PFSK-1 (cell line): ENCODE data around the gene HOXB6.

Experiments used
- FOXP2 ChIP-seq: optimal IDR thresholded peaks from 2 replicates; pipeline ENCODE3; 2011; ENCODE audit warnings: borderline replicate concordance, control low read depth, inconsistent platforms; ENCODE audit not compliant: insufficient read depth; ENCODE audit errors: extremely low read length, extremely low read depth
- POLR2AphosphoS5 ChIP-seq: IDR thresholded peaks from 2 replicates; pipeline ENCODE4 v1.6.1; 2012; ENCODE audit warnings: low read depth, mild to moderate bottlenecking, control low read depth, low read length, moderate library complexity
- REST ChIP-seq, 2 experiments: IDR thresholded peaks; 2 replicates each; pipeline versions ENCODE4 v1.6.1 to v1.8.0; 2011 to 2012; ENCODE audit warnings: low read depth in 2 of 2, low read length in 2 of 2, control low read depth in 1 of 2, inconsistent platforms in 1 of 2, mild to moderate bottlenecking in 1 of 2, moderate library complexity in 1 of 2; ENCODE audit not compliant: insufficient read depth in 1 of 2
- SIN3A ChIP-seq: IDR thresholded peaks from 2 replicates; pipeline ENCODE4 v1.6.1; 2012; ENCODE audit warnings: mild to moderate bottlenecking, low read length, moderate library complexity, borderline replicate concordance; ENCODE audit not compliant: insufficient read depth
- TAF1 ChIP-seq: IDR thresholded peaks from 2 replicates; pipeline ENCODE4 v1.6.1; 2012; ENCODE audit warnings: low read length, control low read depth, borderline replicate concordance; ENCODE audit not compliant: insufficient read depth

The HOXB6 gene

GRCh38 chr17:48594538-48595277, 10.1 kb downstream of the HOXB6 start:
- TF ChIP-seq POLR2AphosphoS5 (no peak), FOXP2 (no peak)

GRCh38 chr17:48593840-48594537, 10.8 kb downstream of the HOXB6 start:
- TF ChIP-seq SIN3A, result no peak
- no peak for TF ChIP-seq FOXP2
- TF ChIP-seq REST (IDR thresholded peaks at IDR 0.05; ENCODE audit: insufficient read depth in 1 of 2, low read depth in 2 of 2, low read length in 2 of 2), result no peak
- TF ChIP-seq POLR2AphosphoS5, result no peak
- no peak for TF ChIP-seq TAF1

GRCh38 chr17:48593126-48593829, 11.5 kb downstream of the HOXB6 start, which contains the start of gene HOXB5:
HOXB5 (minus strand) TSS chr17:48593779; CDS start chr17:48593682, 97 bp downstream.
- TF ChIP-seq TAF1, result no peak
- TF ChIP-seq SIN3A, result no peak
- no peak for TF ChIP-seq REST (IDR thresholded peaks at IDR 0.05; ENCODE audit: insufficient read depth in 1 of 2, low read depth in 2 of 2, low read length in 2 of 2)
- TF ChIP-seq FOXP2, result no peak
- no peak for TF ChIP-seq POLR2AphosphoS5

- TF ChIP-seq TAF1, result no peak
- no peak for TF ChIP-seq REST (IDR thresholded peaks at IDR 0.05; ENCODE audit: insufficient read depth in 1 of 2, low read depth in 2 of 2, low read length in 2 of 2)
- no peak for TF ChIP-seq SIN3A
- no peak for TF ChIP-seq FOXP2
- no peak for TF ChIP-seq POLR2AphosphoS5
Measured at GRCh38 chr17:48592577-48592976, 12.2 kb downstream of the HOXB6 start.

GRCh38 chr17:48592057-48592514, 12.7 kb downstream of the HOXB6 start:
- TF ChIP-seq FOXP2 (no peak), REST (IDR thresholded peaks at IDR 0.05; ENCODE audit: insufficient read depth in 1 of 2, low read depth in 2 of 2, low read length in 2 of 2) (no peak), SIN3A (no peak), POLR2AphosphoS5 (no peak), TAF1 (no peak)
